HCT116 (cell line): ENCODE results near the gene RRP12. TPM values are rescaled to one million over a fixed set of nuclear protein-coding genes. Genes with fewer than 3 reads are reported as not detected.

Experiments
- ATAC-seq: fragments of 200-7000 bp; cut with Tn5 transposase; 2 replicates; pipeline ENCODE4 v1.9.1; 2020; ENCODE audit warnings: mild to moderate bottlenecking, moderate library complexity
- BruUV-seq: library from RNA; stranded (reverse); fragments of 400-500 nt; replicated peaks from 2 replicates; lab custom pipeline; 2021; lab: Mats Ljungman, UMichigan
- CTCF ChIA-PET: fragments of 300-600 bp; sonication (Branson Sonifier 250); formaldehyde crosslinking; loops from one replicate; lab custom pipeline; 2021; ENCODE audit warnings: antibody characterized with exemption; lab: Charles Lee
- POLR2A ChIA-PET: fragments of 300-600, 350-600 bp; sonication (Branson Sonifier 250); formaldehyde crosslinking; loops from one replicate; lab custom pipeline; 2021; ENCODE audit warnings: antibody characterized with exemption; lab: Charles Lee
- RAD21 ChIA-PET, 2 experiments: fragments of 300-600 bp; sonication (Branson Sonifier 250); formaldehyde crosslinking; loops; one replicate each; lab custom pipeline; 2023; ENCODE audit warnings: low total read pairs in 2 of 2; ENCODE audit not compliant: uncharacterized antibody in 2 of 2, unreplicated experiment in 2 of 2, low non-redundant PET in 1 of 2; lab: Charles Lee
- DNase-seq: peaks from one replicate; pipeline ENCODE4 v3.0.0-alpha.2; 2010; ENCODE audit warnings: low read depth, low spot score
- H2AFZ ChIP-seq: fragments of 200-600 bp; shearing (Covaris generic), sonication (generic); 2 replicates; pipeline ENCODE4 v1.6.1; 2017; ENCODE audit warnings: low read depth, mixed run types, mixed read lengths, antibody characterized with exemption, low read length; ENCODE audit not compliant: poor library complexity, severe bottlenecking
- H3K27ac ChIP-seq: 2 replicates; pipeline ENCODE4 v1.5.1; 2012; ENCODE audit warnings: low read depth, low read length
- H3K27me3 ChIP-seq: fragments of 200-600 bp; sonication (generic); 2 replicates; pipeline ENCODE4 v1.6.1; 2016; ENCODE audit warnings: mixed run types, low read length, mixed read lengths; ENCODE audit not compliant: insufficient read depth
- H3K36me3 ChIP-seq, 2 experiments: fragments of 200-500 bp in 1 of 2; fragments of 200-600 bp in 1 of 2; sonication (Bioruptor generic) in 1 of 2; sonication (generic) in 1 of 2; 2 replicates each; pipeline versions ENCODE4 v1.5.1 to v1.6.1; 2014 to 2016; ENCODE audit warnings: low read length in 2 of 2, inconsistent platforms in 1 of 2, mixed read lengths in 1 of 2, mixed run types in 1 of 2; ENCODE audit not compliant: insufficient read depth in 2 of 2, control insufficient read depth in 1 of 2
- H3K4me1 ChIP-seq, 2 experiments: fragments of 200-600 bp in 1 of 2; sonication (generic) in 1 of 2; 2 replicates each; pipeline versions ENCODE4 v1.5.1 to v1.6.1; 2012 to 2017; ENCODE audit warnings: low read length in 2 of 2, inconsistent platforms in 1 of 2, mild to moderate bottlenecking in 1 of 2, mixed read lengths in 1 of 2, mixed run types in 1 of 2, moderate library complexity in 1 of 2; ENCODE audit not compliant: insufficient read depth in 2 of 2, control insufficient read depth in 1 of 2
- H3K4me2 ChIP-seq: fragments of 200-600 bp; sonication (generic); 2 replicates; pipeline ENCODE4 v1.6.1; 2017; ENCODE audit warnings: mixed run types, low read length, mixed read lengths
- H3K4me3 ChIP-seq, 2 experiments: fragments of 200-600 bp in 1 of 2; sonication (generic) in 1 of 2; replicated peaks in 1 of 2; 2 replicates each; pipeline ENCODE4 v1.5.1; 2011 to 2016; ENCODE audit warnings: low read length in 2 of 2, control low read depth in 1 of 2, low read depth in 1 of 2, mild to moderate bottlenecking in 1 of 2, mixed read lengths in 1 of 2, mixed run types in 1 of 2
- H3K79me2 ChIP-seq: fragments of 200-600 bp; sonication (generic); 2 replicates; pipeline ENCODE4 v1.6.1; 2017; ENCODE audit warnings: mild to moderate bottlenecking, mixed run types, low read length, moderate library complexity, mixed read lengths; ENCODE audit not compliant: insufficient read depth
- H3K9ac ChIP-seq: fragments of 200-600 bp; sonication (generic); 2 replicates; pipeline ENCODE4 v1.6.1; 2016; ENCODE audit warnings: low read length, mixed read lengths
- H3K9me2 ChIP-seq: fragments of 200-600 bp; sonication (generic), shearing (Covaris generic); 2 replicates; pipeline ENCODE4 v1.6.1; 2017; ENCODE audit warnings: mixed run types, mild to moderate bottlenecking, moderate library complexity; ENCODE audit not compliant: insufficient read depth
- H3K9me3 ChIP-seq, 2 experiments: fragments of 200-500 bp in 1 of 2; fragments of 200-600 bp in 1 of 2; sonication (Bioruptor generic) in 1 of 2; sonication (generic) in 1 of 2; 2 replicates each; pipeline ENCODE4 v1.6.1; 2014 to 2017; ENCODE audit warnings: low read length in 2 of 2, mixed read lengths in 2 of 2, inconsistent platforms in 1 of 2, low read depth in 1 of 2, mild to moderate bottlenecking in 1 of 2, mixed run types in 1 of 2, moderate library complexity in 1 of 2; ENCODE audit not compliant: control insufficient read depth in 1 of 2, insufficient read depth in 1 of 2
- H4K20me1 ChIP-seq: fragments of 200-600 bp; sonication (generic), shearing (Covaris generic); 2 replicates; pipeline ENCODE4 v1.6.1; 2017; ENCODE audit warnings: mixed run types, mild to moderate bottlenecking, moderate library complexity; ENCODE audit not compliant: insufficient read depth
- CBX3 ChIP-seq: IDR thresholded peaks from 2 replicates; pipeline ENCODE4 v1.6.1; 2012; ENCODE audit warnings: low read depth
- CTCF ChIP-seq, 3 experiments: fragments of 200-600 bp in 1 of 3; sonication (generic) in 1 of 3; IDR thresholded peaks in 2 of 3; conservative IDR thresholded peaks in 1 of 3; 2 replicates each; pipeline ENCODE4 v1.5.1; 2012 to 2017; ENCODE audit warnings: low read depth in 2 of 3, low read length in 2 of 3, antibody characterized with exemption in 1 of 3, borderline replicate concordance in 1 of 3, control low read depth in 1 of 3, mild to moderate bottlenecking in 1 of 3, mixed read lengths in 1 of 3, mixed run types in 1 of 3, moderate library complexity in 1 of 3; ENCODE audit not compliant: insufficient read depth in 1 of 3
- EGR1 ChIP-seq: IDR thresholded peaks from 2 replicates; pipeline ENCODE4 v1.6.1; 2012; ENCODE audit warnings: low read depth
- ELF1 ChIP-seq: IDR thresholded peaks from 2 replicates; pipeline ENCODE4 v1.6.1; 2012; ENCODE audit warnings: low read depth, borderline replicate concordance
- EZH2 ChIP-seq: fragments of 200-600 bp; sonication (generic); IDR thresholded peaks from 2 replicates; pipeline ENCODE4 v1.6.1; 2017; ENCODE audit warnings: antibody characterized with exemption, mixed run types
- FOSL1 ChIP-seq: IDR thresholded peaks from 2 replicates; pipeline ENCODE4 v1.6.1; 2012; ENCODE audit warnings: low read depth
- JUND ChIP-seq: IDR thresholded peaks from 2 replicates; pipeline ENCODE4 v1.6.1; 2012
- MAX ChIP-seq: IDR thresholded peaks from 2 replicates; pipeline ENCODE4 v1.6.1; 2012
- POLR2A ChIP-seq: IDR thresholded peaks from 2 replicates; pipeline ENCODE4 v1.7.0; 2011; ENCODE audit warnings: borderline replicate concordance; ENCODE audit not compliant: insufficient read depth, insufficient read length; ENCODE audit errors: extremely low read depth
- POLR2AphosphoS5 ChIP-seq: IDR thresholded peaks from 2 replicates; pipeline ENCODE4 v1.6.1; 2011; ENCODE audit warnings: mild to moderate bottlenecking, low read depth, low read length, moderate library complexity
- RAD21 ChIP-seq: IDR thresholded peaks from 2 replicates; pipeline ENCODE4 v1.6.1; 2012; ENCODE audit warnings: low read depth, mild to moderate bottlenecking
- REST ChIP-seq: IDR thresholded peaks from 2 replicates; pipeline ENCODE4 v1.6.1; 2012; ENCODE audit warnings: low read depth
- SIN3A ChIP-seq: IDR thresholded peaks from 2 replicates; pipeline ENCODE4 v1.6.1; 2012; ENCODE audit warnings: low read depth
- TCF7L2 ChIP-seq: IDR thresholded peaks from 2 replicates; pipeline ENCODE4 v1.7.0; 2011; ENCODE audit warnings: borderline replicate concordance, inconsistent platforms; ENCODE audit not compliant: insufficient read depth, insufficient read length; ENCODE audit errors: extremely low read depth
- ZBTB33 ChIP-seq: IDR thresholded peaks from 2 replicates; pipeline ENCODE4 v1.6.1; 2011; ENCODE audit warnings: mild to moderate bottlenecking, low read length, moderate library complexity; ENCODE audit not compliant: insufficient replicate concordance; ENCODE audit errors: extremely low read depth
- intact Hi-C: fragments of 100-400 bp; cut with micrococcal nuclease; formaldehyde crosslinking; loops from 2 replicates; pipeline ENCODE4 v1.10.0; 2022
- total RNA-seq: library from RNA; stranded (reverse); gene quantifications from one replicate; pipeline ENCODE4 v1.2.1, GENCODE V29; 2021; ENCODE audit not compliant: unreplicated experiment

Gene RRP12
- total RNA-seq, 1 experiment from 2014 or later, result 67.0 TPM

- ATAC-seq (no peak), DNase-seq (no peak)
- ChIA-PET RAD21 (no interaction called here), CTCF (no interaction called here), POLR2A (no interaction called here)
- Histone ChIP-seq H3K9ac (no peak overlapping the region), H3K36me3 (peaks cover 18 to 55% of the 10 kb centered on the region in 2 experiments), H4K20me1 (no peaks in the 10 kb centered on the region), H3K4me1 (no peaks in the 10 kb centered on the region), H3K4me3 (no peak overlapping the region), H2AFZ (no peak overlapping the region), H3K27ac (no peak overlapping the region), H3K9me2 (no peaks in the 10 kb centered on the region), H3K4me2 (no peak overlapping the region), H3K9me3 (no peaks in the 10 kb centered on the region), H3K79me2 (no peaks in the 10 kb centered on the region), H3K27me3 (no peaks in the 10 kb centered on the region)
- intact Hi-C loops, result no loop called here
- no TSS peak for BruUV-seq
- no peak for TF ChIP-seq CBX3
- TF ChIP-seq EGR1, result no peak
- TF ChIP-seq SIN3A, result no peak
- TF ChIP-seq POLR2A, result no peak
- no peak for TF ChIP-seq TCF7L2
- no peak for TF ChIP-seq MAX
- no peak for TF ChIP-seq FOSL1
- TF ChIP-seq RAD21, result no peak
- TF ChIP-seq CTCF (IDR thresholded peaks at IDR 0.05 in 2 of 3, conservative IDR thresholded peaks at IDR 0.05 in 1 of 3; ENCODE audit: borderline replicate concordance in 1 of 3, insufficient read depth in 1 of 3, low read depth in 2 of 3, low read length in 2 of 3), result no peak
- no peak for TF ChIP-seq ELF1
- TF ChIP-seq EZH2, result no peak
- no peak for TF ChIP-seq REST
- no peak for TF ChIP-seq JUND
- TF ChIP-seq ZBTB33, result no peak
- no peak for TF ChIP-seq POLR2AphosphoS5
Observed at GRCh38 chr10:97376413-97376812, 24.7 kb downstream of the RRP12 start.
